Right lobe of liver (tissue), 4 donors: ENCODE measurements around the gene PIGS.

Experiments used
- POLR2A ChIP-seq: fragments of 450-650 bp; IDR thresholded peaks from one replicate; pipeline ENCODE4 v1.6.1; 2017; ENCODE audit warnings: antibody characterized with exemption, mild to moderate bottlenecking
- TF ChIP-seq, protein P1 (sequence below), 4 donors: fragments of 200-600 bp in 3 of 4; fragments of 450-650 bp in 1 of 4; IDR thresholded peaks; one replicate each; pipeline versions ENCODE4 v1.5.1 to v1.8.0; 2016 to 2022; ENCODE audit warnings: antibody characterized with exemption in 4 of 4, mild to moderate bottlenecking in 2 of 4
- donor health status: DM: no; HTN: no; CAD: no.
- donor health status: DM: no; HTN: no; CAD: no.
- donor health status: DM: no; HTN: yes; CAD: no.

- no peak for TF ChIP-seq POLR2A
- TF ChIP-seq, protein P1, sequence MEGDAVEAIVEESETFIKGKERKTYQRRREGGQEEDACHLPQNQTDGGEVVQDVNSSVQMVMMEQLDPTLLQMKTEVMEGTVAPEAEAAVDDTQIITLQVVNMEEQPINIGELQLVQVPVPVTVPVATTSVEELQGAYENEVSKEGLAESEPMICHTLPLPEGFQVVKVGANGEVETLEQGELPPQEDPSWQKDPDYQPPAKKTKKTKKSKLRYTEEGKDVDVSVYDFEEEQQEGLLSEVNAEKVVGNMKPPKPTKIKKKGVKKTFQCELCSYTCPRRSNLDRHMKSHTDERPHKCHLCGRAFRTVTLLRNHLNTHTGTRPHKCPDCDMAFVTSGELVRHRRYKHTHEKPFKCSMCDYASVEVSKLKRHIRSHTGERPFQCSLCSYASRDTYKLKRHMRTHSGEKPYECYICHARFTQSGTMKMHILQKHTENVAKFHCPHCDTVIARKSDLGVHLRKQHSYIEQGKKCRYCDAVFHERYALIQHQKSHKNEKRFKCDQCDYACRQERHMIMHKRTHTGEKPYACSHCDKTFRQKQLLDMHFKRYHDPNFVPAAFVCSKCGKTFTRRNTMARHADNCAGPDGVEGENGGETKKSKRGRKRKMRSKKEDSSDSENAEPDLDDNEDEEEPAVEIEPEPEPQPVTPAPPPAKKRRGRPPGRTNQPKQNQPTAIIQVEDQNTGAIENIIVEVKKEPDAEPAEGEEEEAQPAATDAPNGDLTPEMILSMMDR (IDR thresholded peaks at IDR 0.05), result no peak
Measured at GRCh38 chr17:28555022-28555421, 16.3 kb downstream of the PIGS start.
